ENCODE data around the gene SETBP1.

SETBP1 gene

GRCh38 chr18:44764863-44765262 is 84.2 kb downstream of the SETBP1 start (continued):
- TF ChIP-seq POU6F1 (CRISPR knock-in tag; IDR thresholded peaks at IDR 0.05; ENCODE audit: borderline replicate concordance, low read depth) (no peak), PATZ1 (CRISPR knock-in tag; IDR thresholded peaks at IDR 0.05; ENCODE audit: borderline replicate concordance) (no peak), TCF4 (CRISPR knock-in tag; IDR thresholded peaks at IDR 0.05; ENCODE audit: borderline replicate concordance) (no peak)
- TF ChIP-seq, protein P1, sequence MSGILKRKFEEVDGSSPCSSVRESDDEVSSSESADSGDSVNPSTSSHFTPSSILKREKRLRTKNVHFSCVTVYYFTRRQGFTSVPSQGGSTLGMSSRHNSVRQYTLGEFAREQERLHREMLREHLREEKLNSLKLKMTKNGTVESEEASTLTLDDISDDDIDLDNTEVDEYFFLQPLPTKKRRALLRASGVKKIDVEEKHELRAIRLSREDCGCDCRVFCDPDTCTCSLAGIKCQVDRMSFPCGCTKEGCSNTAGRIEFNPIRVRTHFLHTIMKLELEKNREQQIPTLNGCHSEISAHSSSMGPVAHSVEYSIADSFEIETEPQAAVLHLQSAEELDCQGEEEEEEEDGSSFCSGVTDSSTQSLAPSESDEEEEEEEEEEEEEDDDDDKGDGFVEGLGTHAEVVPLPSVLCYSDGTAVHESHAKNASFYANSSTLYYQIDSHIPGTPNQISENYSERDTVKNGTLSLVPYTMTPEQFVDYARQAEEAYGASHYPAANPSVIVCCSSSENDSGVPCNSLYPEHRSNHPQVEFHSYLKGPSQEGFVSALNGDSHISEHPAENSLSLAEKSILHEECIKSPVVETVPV (CRISPR knock-in tag; IDR thresholded peaks at IDR 0.05): no peak

DNA sequence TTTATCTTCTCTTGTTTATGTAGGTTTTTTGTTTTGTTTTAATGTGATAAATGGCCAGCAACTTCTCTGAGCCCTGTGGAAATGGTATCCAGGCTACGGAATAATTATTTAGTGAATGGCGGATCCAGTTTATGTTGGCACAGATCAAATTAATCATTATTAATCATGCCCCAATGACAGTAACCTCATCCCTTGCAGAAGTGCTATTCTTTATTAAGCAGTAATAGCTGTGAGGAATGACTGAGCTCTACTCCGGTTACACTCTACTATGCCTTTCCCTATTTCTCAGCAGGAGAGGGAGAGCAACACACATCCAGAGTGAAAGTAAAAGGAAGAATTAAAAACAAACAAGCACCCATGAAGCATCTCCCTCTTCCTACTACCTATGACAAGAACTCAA is 84.8 kb downstream of the SETBP1 start:
- no peak for ATAC-seq
- TF ChIP-seq ZNF565 (CRISPR knock-in tag; conservative IDR thresholded peaks at IDR 0.05; ENCODE audit: low read depth) (no peak), ARNTL (CRISPR knock-in tag; IDR thresholded peaks at IDR 0.05; ENCODE audit: borderline replicate concordance, low read depth) (no peak), ZFP3 (CRISPR knock-in tag; IDR thresholded peaks at IDR 0.05) (no peak), BACH2 (CRISPR knock-in tag; IDR thresholded peaks at IDR 0.05; ENCODE audit: borderline replicate concordance) (no peak), ISL1 (CRISPR knock-in tag; IDR thresholded peaks at IDR 0.05) (no peak), SNAI2 (CRISPR knock-in tag; IDR thresholded peaks at IDR 0.05) (no peak), CSDC2 (CRISPR knock-in tag; IDR thresholded peaks at IDR 0.05) (no peak), PATZ1 (CRISPR knock-in tag; IDR thresholded peaks at IDR 0.05; ENCODE audit: borderline replicate concordance) (no peak), ZFP30 (CRISPR knock-in tag; IDR thresholded peaks at IDR 0.05) (no peak), ZC3H10 (CRISPR knock-in tag; IDR thresholded peaks at IDR 0.05) (no peak)

GRCh38 chr18:44766450-44766849 is 85.8 kb downstream of the SETBP1 start:
- no peak for TF ChIP-seq GLIS3 (CRISPR knock-in tag; IDR thresholded peaks at IDR 0.05)
- no peak for TF ChIP-seq ZFP30 (CRISPR knock-in tag; IDR thresholded peaks at IDR 0.05)
- TF ChIP-seq CSDC2 (CRISPR knock-in tag; IDR thresholded peaks at IDR 0.05): no peak
- no peak for TF ChIP-seq ZNF70 (CRISPR knock-in tag; IDR thresholded peaks at IDR 0.05)
- TF ChIP-seq ZNF8 (CRISPR knock-in tag; IDR thresholded peaks at IDR 0.05): no peak
- no peak for TF ChIP-seq ZNF565 (CRISPR knock-in tag; conservative IDR thresholded peaks at IDR 0.05; ENCODE audit: low read depth)
- TF ChIP-seq ZFP3 (CRISPR knock-in tag; IDR thresholded peaks at IDR 0.05): no peak
- TF ChIP-seq, protein P2, sequence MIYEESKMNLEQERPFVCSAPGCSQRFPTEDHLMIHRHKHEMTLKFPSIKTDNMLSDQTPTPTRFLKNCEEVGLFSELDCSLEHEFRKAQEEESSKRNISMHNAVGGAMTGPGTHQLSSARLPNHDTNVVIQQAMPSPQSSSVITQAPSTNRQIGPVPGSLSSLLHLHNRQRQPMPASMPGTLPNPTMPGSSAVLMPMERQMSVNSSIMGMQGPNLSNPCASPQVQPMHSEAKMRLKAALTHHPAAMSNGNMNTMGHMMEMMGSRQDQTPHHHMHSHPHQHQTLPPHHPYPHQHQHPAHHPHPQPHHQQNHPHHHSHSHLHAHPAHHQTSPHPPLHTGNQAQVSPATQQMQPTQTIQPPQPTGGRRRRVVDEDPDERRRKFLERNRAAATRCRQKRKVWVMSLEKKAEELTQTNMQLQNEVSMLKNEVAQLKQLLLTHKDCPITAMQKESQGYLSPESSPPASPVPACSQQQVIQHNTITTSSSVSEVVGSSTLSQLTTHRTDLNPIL (CRISPR knock-in tag; IDR thresholded peaks at IDR 0.05; ENCODE audit: low read depth): no peak
- no peak for TF ChIP-seq SNAI2 (CRISPR knock-in tag; IDR thresholded peaks at IDR 0.05)
- TF ChIP-seq ARNTL (CRISPR knock-in tag; IDR thresholded peaks at IDR 0.05; ENCODE audit: borderline replicate concordance, low read depth): no peak
- TF ChIP-seq, protein P1 (CRISPR knock-in tag; IDR thresholded peaks at IDR 0.05): no peak
- no peak for TF ChIP-seq TOX (CRISPR knock-in tag; IDR thresholded peaks at IDR 0.05; ENCODE audit: borderline replicate concordance)
- no peak for TF ChIP-seq RARB (CRISPR knock-in tag; IDR thresholded peaks at IDR 0.05)
- TF ChIP-seq PATZ1 (CRISPR knock-in tag; IDR thresholded peaks at IDR 0.05; ENCODE audit: borderline replicate concordance): no peak
- TF ChIP-seq ZC3H10 (CRISPR knock-in tag; IDR thresholded peaks at IDR 0.05): no peak
- TF ChIP-seq BACH2 (CRISPR knock-in tag; IDR thresholded peaks at IDR 0.05; ENCODE audit: borderline replicate concordance): no peak
- no peak for TF ChIP-seq ESRRG (CRISPR knock-in tag; IDR thresholded peaks at IDR 0.05)
- TF ChIP-seq PPARA (CRISPR knock-in tag; IDR thresholded peaks at IDR 0.05; ENCODE audit: borderline replicate concordance): no peak
- TF ChIP-seq ISL1 (CRISPR knock-in tag; IDR thresholded peaks at IDR 0.05): no peak
- TF ChIP-seq OSR1 (CRISPR knock-in tag; IDR thresholded peaks at IDR 0.05): no peak
- no peak for ATAC-seq

Data from SK-N-SH treated with all-trans-retinoic acid at 6 μM for 48 hours (cell line).